Activated CD4-positive, alpha-beta T cell treated with anti-CD3 and anti-CD28 coated beads, Interleukin-10, Interleukin-2, amounts not matched to agents 100 ng/mL and 50 ng/mL, durations not matched to agents 16 hours and 8 hours (primary cell): ENCODE data around the gene AHCTF1.
A peak's percentile ranks its signal among the peaks of the same experiment; 100 is the strongest.

Experiments used
- DNase-seq: peaks from one replicate; pipeline ENCODE4 v3.0.0-alpha.2; 2020

AHCTF1 gene, protein sequence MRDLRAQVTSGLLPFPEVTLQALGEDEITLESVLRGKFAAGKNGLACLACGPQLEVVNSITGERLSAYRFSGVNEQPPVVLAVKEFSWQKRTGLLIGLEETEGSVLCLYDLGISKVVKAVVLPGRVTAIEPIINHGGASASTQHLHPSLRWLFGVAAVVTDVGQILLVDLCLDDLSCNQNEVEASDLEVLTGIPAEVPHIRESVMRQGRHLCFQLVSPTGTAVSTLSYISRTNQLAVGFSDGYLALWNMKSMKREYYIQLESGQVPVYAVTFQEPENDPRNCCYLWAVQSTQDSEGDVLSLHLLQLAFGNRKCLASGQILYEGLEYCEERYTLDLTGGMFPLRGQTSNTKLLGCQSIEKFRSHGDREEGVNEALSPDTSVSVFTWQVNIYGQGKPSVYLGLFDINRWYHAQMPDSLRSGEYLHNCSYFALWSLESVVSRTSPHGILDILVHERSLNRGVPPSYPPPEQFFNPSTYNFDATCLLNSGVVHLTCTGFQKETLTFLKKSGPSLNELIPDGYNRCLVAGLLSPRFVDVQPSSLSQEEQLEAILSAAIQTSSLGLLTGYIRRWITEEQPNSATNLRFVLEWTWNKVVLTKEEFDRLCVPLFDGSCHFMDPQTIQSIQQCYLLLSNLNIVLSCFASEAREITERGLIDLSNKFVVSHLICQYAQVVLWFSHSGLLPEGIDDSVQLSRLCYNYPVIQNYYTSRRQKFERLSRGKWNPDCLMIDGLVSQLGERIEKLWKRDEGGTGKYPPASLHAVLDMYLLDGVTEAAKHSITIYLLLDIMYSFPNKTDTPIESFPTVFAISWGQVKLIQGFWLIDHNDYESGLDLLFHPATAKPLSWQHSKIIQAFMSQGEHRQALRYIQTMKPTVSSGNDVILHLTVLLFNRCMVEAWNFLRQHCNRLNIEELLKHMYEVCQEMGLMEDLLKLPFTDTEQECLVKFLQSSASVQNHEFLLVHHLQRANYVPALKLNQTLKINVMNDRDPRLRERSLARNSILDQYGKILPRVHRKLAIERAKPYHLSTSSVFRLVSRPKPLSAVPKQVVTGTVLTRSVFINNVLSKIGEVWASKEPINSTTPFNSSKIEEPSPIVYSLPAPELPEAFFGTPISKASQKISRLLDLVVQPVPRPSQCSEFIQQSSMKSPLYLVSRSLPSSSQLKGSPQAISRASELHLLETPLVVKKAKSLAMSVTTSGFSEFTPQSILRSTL (N-terminal part only)

DNA sequence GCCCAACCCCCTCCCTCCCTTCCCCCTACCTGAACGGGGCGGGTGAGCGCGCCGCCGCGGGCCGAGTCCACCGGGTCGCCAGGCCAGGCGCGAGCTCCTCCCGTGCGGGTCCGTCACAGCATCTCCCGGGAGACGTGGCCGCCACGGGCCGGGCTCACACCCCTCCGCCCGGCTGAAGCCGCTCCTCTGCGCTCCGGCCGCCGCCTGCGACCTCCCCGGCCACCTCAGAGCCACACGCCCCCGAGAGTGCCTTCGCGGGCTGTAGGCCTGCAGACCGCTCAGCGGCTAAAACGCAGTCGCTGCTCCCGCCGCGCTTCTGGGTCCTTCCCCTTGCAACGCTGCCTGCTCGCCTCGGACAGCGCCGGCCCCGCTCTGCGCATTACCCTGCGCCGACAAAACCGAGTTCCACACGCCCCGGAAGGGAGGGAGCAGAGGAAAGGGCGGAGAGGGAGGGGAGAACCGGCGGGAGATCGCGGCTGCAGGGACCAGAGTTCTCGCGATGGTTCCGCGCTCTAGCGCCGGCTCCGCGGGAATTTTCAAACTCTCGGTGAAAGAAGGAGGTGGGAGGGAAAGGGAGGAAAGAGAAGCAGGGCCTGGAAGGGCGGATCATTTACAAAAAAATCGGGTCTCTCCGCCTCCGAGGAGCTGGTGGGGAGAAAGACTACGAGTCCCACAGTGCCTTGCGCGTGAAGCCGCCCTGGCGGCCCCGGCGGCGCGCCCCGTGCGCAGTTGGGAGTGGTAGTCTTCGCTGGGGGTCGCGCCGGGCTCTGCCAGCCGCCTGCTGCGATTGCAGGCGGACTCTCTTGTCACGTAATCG is at the start of gene AHCTF1:
AHCTF1 (minus strand) TSS at position 400 of the 817 bp plus-strand sequence. CDS start 13,578 bp downstream, outside the sequence.
- DNase-seq: peak; percentile 96

DNA sequence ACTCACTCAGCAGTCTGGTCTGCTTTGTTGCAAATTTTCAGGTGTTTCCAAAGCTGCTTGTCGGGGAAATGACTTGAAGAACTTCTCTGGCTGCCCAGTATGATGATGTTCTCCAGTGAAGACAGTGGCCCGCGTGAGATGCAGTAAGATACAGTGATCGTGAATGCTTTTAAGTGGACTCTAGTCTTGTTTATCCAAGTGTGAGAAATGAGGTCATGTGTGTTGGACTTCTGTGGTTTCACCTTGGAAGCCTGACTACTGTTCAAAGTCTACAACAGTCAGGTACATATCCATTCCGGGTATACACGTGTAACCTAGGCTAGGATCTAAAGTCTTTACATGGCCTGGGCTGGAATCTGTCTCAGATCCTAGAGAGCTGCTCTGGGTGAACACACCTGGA is 47.0 kb upstream of the AHCTF1 start:
- DNase-seq: no peak

DNA sequence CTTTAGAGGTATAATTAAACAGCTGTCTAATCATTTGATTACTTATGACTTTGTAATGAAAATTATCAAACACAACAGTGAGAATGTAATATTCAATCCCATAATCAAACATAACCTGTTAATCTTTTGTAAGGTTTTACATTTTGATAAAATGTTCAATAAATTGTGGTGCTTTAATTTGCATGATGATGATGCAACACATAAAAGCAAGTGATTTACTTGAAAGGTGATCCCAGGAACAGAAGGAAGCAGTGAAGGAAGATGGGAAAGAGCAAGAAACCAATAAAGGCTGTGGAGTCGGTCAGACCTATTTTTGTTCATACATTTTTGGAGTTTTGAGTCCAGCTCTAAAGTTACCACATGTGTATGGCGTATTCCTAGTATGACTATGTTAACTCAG is 46.5 kb upstream of the AHCTF1 start:
- no peak for DNase-seq

DNA sequence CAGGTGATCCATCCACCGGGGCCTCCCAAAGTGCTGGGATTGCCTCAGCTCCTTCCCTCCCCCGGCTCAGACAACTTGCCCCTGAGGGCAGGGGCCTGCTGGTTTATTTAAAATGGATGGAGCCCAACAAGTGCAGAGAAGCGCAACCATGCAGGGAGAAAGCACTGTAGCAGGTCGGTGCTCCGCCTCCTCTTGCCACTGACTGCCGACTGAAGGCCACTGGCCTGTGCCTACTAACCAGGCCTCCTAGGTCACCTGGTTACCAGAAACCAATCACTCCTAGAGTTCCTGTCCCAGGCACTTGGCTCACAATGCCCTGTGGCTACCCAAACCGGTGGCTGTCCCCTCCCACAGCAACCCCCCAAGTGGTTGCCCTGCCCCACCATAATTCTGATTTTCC is 40.2 kb upstream of the AHCTF1 start:
- DNase-seq: no peak

DNA sequence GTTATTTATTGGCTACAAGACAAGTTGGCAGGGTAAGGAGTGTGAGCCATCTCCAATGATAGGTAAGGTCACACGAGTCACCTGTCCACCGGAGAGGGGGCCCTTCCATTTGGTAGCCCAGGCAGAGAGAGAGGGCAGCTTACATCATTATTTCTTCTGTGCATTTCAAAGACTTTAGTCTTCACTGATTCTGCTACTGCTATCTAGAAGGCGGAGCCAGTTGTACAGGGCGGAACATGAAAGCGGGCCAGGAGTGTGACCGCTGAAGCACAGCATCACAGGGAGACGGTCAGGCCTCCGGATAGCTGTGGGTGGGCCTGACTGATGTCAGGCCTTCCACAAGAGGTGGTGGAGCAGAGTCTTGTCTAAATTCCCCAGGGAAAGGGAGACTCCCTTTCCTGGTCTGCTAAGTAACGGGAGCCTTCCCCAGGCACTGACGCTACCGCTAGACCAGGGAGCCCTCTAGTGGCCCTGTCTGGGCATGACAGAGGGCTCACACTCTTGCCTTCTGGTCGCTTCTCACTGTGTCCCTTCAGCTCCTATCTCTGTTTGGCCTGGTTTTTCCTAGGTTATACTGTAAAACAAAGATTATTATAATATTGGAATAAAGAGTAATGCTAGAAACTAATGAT is 39.5 kb upstream of the AHCTF1 start:
- DNase-seq: peak; percentile 45

DNA sequence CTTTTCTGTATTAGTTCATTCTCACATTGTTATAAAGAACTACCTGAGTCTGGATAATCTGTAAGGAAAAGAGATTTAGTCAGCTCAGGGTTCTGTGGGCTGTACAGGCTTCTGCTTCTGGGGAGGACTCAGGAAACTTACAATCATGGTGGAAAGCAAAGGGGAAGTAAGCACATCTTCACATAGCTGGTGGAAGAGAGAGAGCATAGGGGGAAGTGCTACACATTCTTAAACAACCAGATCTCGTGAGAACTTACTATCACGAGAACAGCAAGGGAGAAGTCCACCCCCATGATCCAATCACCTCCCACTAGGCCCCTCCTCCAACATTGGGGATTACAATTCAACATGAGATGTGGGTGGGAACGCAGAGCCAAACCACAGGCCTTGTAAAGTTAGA is 37.9 kb upstream of the AHCTF1 start:
- no peak for DNase-seq

DNA sequence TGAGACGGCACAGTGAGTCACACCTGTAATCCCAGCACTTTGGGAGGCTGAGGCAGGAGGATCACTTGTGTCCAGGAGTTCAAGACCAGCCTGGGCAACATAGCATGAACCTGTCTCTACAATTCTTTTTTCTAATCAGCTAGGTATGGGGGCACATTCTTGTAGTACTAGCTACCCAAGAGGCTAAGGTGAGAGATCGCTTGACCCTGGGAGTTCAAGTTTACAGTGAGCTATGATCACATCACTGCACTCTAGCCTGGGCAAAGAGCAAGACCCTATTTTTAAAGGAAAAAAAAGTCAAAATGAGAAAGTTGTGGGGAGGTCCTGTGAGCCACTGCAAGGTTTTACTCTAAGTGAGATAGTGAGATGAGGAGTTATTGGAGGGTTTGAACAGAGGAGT is 34.8 kb upstream of the AHCTF1 start:
- no peak for DNase-seq

DNA sequence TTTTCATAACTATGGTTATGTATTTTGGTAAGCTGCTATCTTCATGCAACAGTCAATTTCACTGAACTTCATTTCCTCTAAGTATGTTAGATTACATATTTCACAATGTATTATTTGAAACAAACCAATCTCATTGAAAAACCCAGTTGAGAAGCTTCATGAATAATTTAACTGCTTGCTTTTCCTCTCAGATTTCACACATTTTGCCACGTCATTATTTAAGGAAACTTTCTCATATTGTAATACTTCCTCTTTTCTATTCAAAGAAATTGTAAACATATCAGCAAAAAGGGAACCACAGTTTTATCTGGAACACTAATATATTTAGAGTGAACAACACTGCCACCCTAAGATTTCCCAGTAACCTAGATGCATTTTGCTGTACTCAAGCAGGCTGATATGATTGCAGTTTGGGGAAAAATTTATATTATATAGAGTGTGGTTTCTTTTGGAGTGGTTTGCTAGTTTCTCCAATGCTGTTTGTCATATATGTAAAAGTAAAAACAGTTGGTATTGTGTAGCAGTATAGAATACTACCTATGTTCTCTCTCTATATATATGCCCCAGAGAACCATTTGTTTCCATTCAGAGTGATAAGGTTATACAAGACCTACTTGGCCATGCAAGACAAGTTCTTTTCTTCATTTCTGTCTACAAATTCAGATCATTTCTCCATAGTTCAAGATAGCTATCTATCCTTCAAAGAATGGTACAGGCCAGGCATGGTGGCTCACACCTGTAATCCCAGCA is 28.4 kb upstream of the AHCTF1 start:
- no peak for DNase-seq

DNA sequence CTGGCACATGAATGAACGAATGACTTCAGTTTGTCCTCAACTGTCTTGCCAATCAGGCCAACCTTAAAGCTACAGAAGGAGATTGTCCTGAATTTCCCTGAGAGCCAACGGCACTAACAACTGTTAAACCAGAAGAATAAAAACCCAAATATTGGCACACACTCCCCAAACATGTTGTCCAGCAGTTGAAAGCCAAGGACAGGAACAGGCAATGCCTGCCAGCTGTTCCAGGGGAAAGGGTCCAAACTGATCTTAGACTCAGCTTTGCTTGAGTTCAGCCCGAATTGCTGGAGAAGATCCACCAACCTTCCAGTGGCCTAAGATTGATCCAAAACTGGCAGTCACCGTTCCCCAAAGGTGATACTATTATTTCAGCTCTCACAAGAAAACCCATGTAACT is 22.4 kb upstream of the AHCTF1 start:
- DNase-seq: no peak

DNA sequence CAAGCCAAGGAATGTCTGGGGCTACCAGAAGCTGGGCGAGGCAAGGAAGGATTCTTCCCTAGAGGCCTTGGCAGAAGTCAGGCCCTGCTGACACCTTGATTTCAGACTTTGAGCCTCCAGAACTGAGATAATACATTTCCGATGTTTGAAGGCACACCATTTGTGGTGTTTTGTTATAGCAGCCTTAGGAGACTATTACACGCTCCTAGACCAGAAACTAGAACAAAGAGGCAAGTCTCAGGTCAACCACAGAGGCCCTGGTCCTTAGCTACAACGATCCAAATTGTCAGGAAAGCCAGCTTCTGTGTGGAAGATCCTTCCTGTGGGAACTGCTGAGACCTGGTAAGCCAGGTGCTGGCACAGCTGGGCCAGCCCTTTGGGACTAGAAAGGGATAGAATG is 19.7 kb upstream of the AHCTF1 start:
- no peak for DNase-seq

DNA sequence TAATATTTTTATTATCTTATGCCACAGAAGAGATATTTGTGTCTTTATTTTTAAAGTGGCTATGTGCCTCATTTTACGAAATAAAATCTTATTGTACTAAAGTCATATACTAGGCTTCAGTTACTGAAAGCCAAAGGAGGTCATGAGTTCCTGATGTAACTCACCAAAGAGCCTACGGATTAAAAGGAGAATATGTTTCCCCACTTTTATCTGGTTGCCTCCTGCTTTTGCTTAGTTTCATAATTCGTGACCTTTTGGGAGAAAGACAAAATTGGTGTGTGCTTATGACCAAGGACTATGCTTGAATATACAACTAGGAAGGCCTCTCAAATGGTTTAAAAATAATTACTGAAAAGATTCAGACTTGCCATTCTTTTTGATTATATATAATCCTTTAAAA is 18.2 kb upstream of the AHCTF1 start:
- no peak for DNase-seq

DNA sequence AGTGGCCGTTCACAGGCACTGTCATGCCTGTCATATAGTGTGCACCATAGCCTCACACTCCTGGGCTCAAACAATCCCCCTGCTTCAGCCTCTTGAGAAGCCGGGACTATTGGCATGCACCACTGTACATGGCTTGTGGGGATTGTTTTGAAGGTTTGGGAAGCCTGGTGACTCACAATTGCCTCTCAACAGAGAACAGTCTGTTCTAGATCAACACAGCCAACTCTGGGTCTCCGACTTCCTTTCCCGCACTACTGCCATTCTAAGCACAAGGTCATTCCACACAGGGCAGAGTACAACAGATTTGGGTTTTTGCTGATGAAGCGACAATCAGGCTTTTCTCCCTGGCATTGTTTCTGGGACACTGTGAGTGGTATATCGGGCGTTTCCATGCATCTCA is 15.5 kb upstream of the AHCTF1 start:
- DNase-seq: no peak

DNA sequence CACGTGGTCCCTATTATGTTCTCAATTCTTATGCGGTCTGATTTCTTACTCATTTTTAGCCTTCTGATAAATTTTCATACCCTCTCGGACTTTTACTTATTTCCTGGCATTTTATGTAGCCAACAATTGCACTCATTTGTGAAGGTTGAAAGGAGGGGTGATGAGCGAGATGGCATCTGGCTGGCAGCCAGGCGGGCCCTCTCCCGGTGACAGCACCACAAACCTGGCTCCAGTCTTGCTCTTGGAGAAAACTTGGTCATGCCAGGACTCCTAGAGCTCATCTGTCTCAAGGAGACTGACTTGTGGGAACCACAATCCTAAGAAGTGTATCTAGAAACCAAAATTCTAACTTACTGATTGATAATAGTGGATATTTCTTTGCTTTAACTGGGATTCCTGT is 14.6 kb upstream of the AHCTF1 start:
- DNase-seq: no peak

DNA sequence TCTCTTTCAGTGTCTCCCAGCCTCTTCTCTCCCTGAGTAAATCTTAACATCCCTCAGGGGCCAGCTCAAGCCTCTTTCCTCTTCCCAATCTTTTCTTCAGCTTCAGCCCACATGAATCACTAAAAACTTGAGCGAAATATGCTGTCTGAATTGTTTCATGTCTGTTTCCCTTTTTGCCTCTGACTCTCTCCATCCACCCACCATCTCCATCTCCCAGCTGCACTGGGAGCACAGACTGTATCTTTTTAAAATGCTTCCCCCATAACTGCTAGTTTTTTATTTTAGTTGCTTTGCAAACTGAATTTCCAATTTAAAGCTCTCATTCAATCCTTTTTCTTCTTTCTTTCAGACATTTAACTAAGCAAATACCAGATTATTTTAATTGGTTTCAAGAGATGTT is 3.0 kb upstream of the AHCTF1 start:
- no peak for DNase-seq

DNA sequence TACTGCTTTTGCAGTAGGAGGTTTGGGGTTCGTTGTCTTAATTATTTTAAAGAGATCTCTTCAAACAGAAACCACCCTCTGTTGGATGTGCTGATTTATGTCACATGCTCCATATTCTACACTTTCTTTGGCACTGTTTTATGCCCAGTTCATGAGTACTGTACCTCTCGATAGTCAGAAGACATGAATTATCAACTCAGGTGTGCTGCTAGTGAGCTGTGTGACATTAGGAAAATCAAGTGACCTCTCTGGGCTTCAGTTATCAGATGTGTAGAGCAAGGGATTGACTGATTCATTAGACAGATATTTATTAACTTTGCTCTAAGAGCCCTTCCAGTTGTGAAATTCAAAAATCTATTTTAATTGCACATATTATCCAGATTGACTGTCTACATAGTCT is 2.1 kb upstream of the AHCTF1 start:
- DNase-seq: no peak

DNA sequence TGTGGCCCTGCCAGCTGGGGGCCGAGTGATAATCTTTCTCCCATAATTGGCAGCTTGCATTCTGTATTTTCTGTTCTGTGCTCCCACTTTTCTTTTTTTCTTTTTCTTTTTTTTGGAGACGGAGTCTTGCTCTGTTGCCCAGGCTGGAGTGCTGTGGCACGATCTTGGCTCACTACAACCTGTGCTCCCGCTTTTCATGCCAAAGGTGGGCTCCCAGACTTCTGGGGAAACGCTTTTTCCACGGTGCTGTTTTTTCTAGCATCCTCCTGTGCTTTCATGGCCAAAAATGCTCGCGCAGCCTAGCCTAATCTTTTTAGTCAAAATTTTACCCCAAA is 585 bp upstream of the AHCTF1 start:
- DNase-seq: no peak

DNA sequence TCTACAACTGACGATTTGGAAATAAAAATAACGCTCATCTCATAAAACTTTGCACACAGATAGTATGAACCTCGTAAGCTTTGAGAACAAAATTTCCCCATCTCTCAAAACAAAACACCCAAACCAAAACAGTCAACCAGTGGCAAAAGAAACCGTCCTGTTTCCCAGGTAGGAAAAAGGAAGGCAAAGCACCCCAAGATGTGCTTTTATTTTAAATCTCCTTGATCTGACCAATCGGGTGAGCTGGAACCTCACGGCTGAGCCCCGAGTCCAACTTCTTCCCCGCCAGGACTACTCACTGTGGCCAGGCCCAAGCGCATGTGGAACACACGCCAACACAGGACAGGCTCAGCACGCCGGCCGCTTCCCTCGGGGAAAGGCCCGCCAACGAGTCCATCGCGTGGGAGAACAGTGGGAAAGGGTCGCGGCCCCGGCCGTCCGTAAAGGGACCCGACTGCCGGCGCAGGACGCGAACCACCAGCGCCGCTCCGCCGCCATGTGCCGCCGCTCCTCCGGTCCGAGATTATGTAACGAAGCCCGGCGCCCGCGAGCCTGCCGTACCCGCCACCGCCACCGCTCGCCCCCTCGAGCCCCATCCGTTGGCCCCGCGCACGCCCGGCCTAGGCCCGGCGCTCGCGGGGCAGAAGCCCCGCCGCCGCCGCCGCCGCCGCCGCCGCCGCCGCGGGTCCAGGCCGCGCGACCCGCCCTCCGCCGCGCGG is 759 bp downstream of the AHCTF1 start:
- DNase-seq: peak; percentile 56

DNA sequence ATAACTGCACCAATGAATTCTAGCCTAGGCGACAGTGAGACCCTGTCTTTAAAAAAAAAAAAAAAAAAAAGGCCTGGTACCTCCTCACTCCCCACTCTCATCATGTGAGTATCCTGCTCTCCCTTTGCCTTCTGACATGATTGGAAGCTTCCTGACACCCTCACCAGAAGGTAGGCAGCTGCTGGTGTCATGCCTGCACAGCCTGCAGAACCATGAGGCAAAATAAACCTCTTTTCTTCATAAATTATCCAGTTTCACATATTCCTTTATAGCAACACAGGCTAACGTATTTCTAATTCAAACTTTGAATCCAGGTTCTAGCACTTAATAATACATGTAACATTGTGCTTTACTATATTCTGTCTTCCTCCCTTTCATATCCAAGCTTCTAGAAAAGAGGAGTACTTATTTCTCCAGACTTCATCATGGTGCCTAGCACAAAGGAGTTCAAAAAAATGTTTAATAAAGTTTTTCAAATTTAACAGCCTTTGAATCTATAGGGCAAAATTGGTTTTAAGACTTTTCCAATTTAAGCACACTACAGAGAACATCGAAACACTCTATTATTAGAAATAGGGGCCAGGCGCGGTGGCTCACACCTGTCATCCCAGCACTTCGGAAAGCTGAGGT is 5.6 kb downstream of the AHCTF1 start:
- DNase-seq: no peak

DNA sequence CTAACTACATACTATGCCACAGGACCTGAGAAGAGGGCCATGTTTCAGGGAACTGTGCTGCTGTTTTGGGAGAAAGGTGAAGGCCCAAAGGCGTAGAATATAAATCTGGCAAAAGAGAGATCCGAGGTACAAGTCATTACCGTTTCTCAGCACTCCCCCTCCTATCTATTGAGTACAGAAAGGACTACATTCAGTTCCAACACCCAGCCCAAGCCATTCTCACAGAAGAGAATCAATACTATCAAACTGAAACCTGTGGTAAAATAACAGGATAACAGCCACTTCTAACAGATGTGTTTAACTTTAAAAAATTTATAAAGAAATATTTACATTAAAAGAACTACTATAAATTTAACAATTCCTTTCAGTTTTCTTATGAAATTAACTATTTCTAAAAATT is 7.8 kb downstream of the AHCTF1 start:
- DNase-seq: no peak

DNA sequence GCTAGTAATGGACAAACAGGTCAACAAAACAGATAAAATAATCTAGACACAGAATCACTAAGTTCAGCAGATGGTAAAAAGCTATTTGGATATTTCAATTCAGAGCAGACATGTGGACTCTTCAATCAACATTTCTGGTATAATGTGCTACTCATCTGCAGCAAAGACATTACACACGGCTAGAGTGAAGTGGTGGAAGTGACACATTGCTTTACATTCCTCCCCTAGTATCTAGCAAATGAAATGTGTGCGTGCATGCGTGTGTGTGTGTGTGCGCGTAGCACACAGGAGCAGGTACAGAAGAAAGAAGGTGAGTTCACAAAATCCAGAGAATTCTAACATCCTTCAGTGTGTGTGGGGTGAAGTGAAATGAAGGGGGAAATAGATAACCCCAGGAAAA is 8.3 kb downstream of the AHCTF1 start:
- no peak for DNase-seq
